ENCODE results near the gene CFAP221. TPM values are rescaled to one million over a fixed set of nuclear protein-coding genes. Genes with fewer than 3 reads are reported as not detected.

Gene CFAP221
- total RNA-seq, 1 experiment from 2014 or later: 0.20 TPM

- H3K79me2 ChIP-seq (ENCODE audit: insufficient read depth, low read length): no peaks in the 10 kb centered on the region
- no peak overlapping the region for H3K9ac ChIP-seq (ENCODE audit: extremely low read depth, insufficient read length, low read length)
- peaks cover 8% of the 10 kb centered on the region for H3K23me2 ChIP-seq (ENCODE audit: insufficient read length, low read depth, low read length, poor library complexity, severe bottlenecking)
- H4K8ac ChIP-seq (replicated peaks; ENCODE audit: insufficient read length, low read depth, low read length): no peak overlapping the region
- no peaks in the 10 kb centered on the region for H3K79me1 ChIP-seq (ENCODE audit: insufficient read depth, low read depth, low read length, poor library complexity, severe bottlenecking)
- no peak overlapping the region for H4K91ac ChIP-seq (ENCODE audit: insufficient read length, low read depth, low read length)
- Mint-ChIP-seq H3K27ac (no peak overlapping the region), H3K4me1 (peaks cover 30 to 42% of the 10 kb centered on the region in 2 experiments), H3K9me3 (peaks cover 0 to 4% of the 10 kb centered on the region in 2 experiments; a peak in 3 of 5 replicates), H3K27me3 (ENCODE audit: low read depth) (peaks cover 43% of the 10 kb centered on the region), H3K4me3 (no peak overlapping the region), H3K36me3 (ENCODE audit: insufficient read depth in 1 of 3, low read depth in 3 of 3) (peaks cover 0 to under 1% (median 0%) of the 10 kb centered on the region in 3 experiments; a peak in 3 of 7 replicates)
- H3K56ac ChIP-seq (ENCODE audit: insufficient read length, low read depth, low read length): no peak overlapping the region
- no peaks in the 10 kb centered on the region for H4K20me1 ChIP-seq (ENCODE audit: control insufficient read depth, insufficient read depth, insufficient read length)
- no peak overlapping the region for H4K5ac ChIP-seq (ENCODE audit: insufficient read length, low read depth, low read length)
- H3K4ac ChIP-seq (ENCODE audit: low read depth, low read length): no peak overlapping the region
- no peak overlapping the region for H2BK120ac ChIP-seq (ENCODE audit: low read depth, low read length, poor library complexity, severe bottlenecking)
- no CpG with 5 or more reads among the region's 2 CpGs for WGBS (ENCODE audit: extremely low coverage, insufficient read length, low lambda C conversion rate)
- H2BK20ac ChIP-seq (ENCODE audit: low read depth, low read length, poor library complexity, severe bottlenecking): no peak overlapping the region
- H2BK15ac ChIP-seq (ENCODE audit: low read depth, low read length): no peak overlapping the region
- no peak overlapping the region for H3K14ac ChIP-seq (ENCODE audit: insufficient read depth, low read length)
- TF ChIP-seq, protein P1, sequence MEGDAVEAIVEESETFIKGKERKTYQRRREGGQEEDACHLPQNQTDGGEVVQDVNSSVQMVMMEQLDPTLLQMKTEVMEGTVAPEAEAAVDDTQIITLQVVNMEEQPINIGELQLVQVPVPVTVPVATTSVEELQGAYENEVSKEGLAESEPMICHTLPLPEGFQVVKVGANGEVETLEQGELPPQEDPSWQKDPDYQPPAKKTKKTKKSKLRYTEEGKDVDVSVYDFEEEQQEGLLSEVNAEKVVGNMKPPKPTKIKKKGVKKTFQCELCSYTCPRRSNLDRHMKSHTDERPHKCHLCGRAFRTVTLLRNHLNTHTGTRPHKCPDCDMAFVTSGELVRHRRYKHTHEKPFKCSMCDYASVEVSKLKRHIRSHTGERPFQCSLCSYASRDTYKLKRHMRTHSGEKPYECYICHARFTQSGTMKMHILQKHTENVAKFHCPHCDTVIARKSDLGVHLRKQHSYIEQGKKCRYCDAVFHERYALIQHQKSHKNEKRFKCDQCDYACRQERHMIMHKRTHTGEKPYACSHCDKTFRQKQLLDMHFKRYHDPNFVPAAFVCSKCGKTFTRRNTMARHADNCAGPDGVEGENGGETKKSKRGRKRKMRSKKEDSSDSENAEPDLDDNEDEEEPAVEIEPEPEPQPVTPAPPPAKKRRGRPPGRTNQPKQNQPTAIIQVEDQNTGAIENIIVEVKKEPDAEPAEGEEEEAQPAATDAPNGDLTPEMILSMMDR (conservative IDR thresholded peaks at IDR 0.05): no peak
- no peak overlapping the region for H2BK5ac ChIP-seq (ENCODE audit: insufficient read length, low read length)
- no peak overlapping the region for H3K18ac ChIP-seq (ENCODE audit: insufficient read length, low read depth, low read length)
- H3K23ac ChIP-seq (ENCODE audit: insufficient read length, low read depth, low read length): no peak overlapping the region
- H2AK5ac ChIP-seq (ENCODE audit: insufficient read length, low read length): no peak overlapping the region
- no peak overlapping the region for H2BK12ac ChIP-seq (ENCODE audit: insufficient read length, low read depth, low read length)
- H2AFZ ChIP-seq (ENCODE audit: low read length): no peak overlapping the region
- H3K9me3 ChIP-seq (ENCODE audit: control insufficient read depth, low read depth, low read length): no peaks in the 10 kb centered on the region
- H3K27ac ChIP-seq (ENCODE audit: insufficient read length, low read depth, low read length): no peak overlapping the region
- H3K4me1 ChIP-seq (ENCODE audit: insufficient read depth, low read length): no peaks in the 10 kb centered on the region
- H3T11ph ChIP-seq (ENCODE audit: low read length): no peak overlapping the region
- H3K4me2 ChIP-seq (ENCODE audit: insufficient read depth, insufficient read length, low read length): no peak overlapping the region
- peaks cover 16% of the 10 kb centered on the region for H3K27me3 ChIP-seq (ENCODE audit: insufficient read depth, low read length)
- DNase-seq: no peak
Observed at GRCh38 chr2:119527999-119528398, 16.2 kb upstream of the CFAP221 start.

Measured in H9 (cell line).